ENCODE results near the gene ARPC2.

DNA sequence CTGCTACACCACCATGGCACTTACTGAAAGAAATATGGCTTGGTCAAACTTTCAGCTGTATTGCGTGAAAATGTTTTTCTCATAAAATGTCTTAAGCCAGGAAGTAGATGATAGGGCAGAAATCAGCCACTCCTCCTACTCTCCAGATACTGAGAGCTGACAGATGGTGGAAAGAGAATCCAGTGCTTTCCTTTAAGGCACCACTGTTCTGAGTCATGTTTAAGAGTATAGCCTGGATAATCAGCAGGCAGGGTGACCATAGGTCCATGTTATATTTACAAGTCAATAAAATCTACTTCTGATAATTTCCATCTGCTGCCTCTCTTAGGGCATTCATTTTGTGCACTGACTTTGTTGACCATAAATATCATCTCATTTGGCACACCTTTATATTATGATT, 21.9 kb downstream of the ARPC2 start:
- TF ChIP-seq, protein P1, sequence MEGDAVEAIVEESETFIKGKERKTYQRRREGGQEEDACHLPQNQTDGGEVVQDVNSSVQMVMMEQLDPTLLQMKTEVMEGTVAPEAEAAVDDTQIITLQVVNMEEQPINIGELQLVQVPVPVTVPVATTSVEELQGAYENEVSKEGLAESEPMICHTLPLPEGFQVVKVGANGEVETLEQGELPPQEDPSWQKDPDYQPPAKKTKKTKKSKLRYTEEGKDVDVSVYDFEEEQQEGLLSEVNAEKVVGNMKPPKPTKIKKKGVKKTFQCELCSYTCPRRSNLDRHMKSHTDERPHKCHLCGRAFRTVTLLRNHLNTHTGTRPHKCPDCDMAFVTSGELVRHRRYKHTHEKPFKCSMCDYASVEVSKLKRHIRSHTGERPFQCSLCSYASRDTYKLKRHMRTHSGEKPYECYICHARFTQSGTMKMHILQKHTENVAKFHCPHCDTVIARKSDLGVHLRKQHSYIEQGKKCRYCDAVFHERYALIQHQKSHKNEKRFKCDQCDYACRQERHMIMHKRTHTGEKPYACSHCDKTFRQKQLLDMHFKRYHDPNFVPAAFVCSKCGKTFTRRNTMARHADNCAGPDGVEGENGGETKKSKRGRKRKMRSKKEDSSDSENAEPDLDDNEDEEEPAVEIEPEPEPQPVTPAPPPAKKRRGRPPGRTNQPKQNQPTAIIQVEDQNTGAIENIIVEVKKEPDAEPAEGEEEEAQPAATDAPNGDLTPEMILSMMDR (conservative IDR thresholded peaks at IDR 0.05; ENCODE audit: low read length) = no peak
- TF ChIP-seq EZH2phosphoT487 (IDR thresholded peaks at IDR 0.05; ENCODE audit: borderline replicate concordance) = no peak
